Measurements from ENCODE around the gene ZSCAN9. TPM values are rescaled to one million over a fixed set of nuclear protein-coding genes. Genes with fewer than 3 reads are reported as not detected.
A peak's percentile ranks its signal among the peaks of the same experiment; 100 is the strongest.

Gene ZSCAN9
- total and polyA plus RNA-seq, 2 of the 13 experiments (the other 11 are each of a cell fraction or from before 2014, with no cell fraction given): 14.6 to 17.8 TPM

- no peak for TF ChIP-seq MNT (IDR thresholded peaks at IDR 0.05)
- TF ChIP-seq SMYD3 (CRISPR knock-in tag; IDR thresholded peaks at IDR 0.05): peak; percentile 64; the same call in 1 of the 2 replicates
- TF ChIP-seq MYPOP (CRISPR knock-in tag; IDR thresholded peaks at IDR 0.05): peak; percentile 86; the same call in 1 of the 2 replicates
- no peak for TF ChIP-seq MTF1 (CRISPR knock-in tag; IDR thresholded peaks at IDR 0.05)
- peak; percentile 93; the same call in 1 of the 2 replicates for TF ChIP-seq HDAC1 (CRISPR knock-in tag; IDR thresholded peaks at IDR 0.05)
- peak; percentile 53; the same call in 1 of the 2 replicates for TF ChIP-seq CCDC6 (CRISPR knock-in tag; IDR thresholded peaks at IDR 0.05)
- no peak for TF ChIP-seq GTF3A (CRISPR knock-in tag; conservative IDR thresholded peaks at IDR 0.05)
- TF ChIP-seq SP140L (CRISPR knock-in tag; IDR thresholded peaks at IDR 0.05; ENCODE audit: borderline replicate concordance): peak; percentile 76; the same call in 1 of the 2 replicates
- no peak for TF ChIP-seq DZIP1 (CRISPR knock-in tag; IDR thresholded peaks at IDR 0.05)
- TF ChIP-seq KLF16 (CRISPR knock-in tag; IDR thresholded peaks at IDR 0.05): peak in 1 of 2 experiments; percentile 91; a peak in 2 of 4 replicates
- TF ChIP-seq ZFP41 (CRISPR knock-in tag; IDR thresholded peaks at IDR 0.05; ENCODE audit: borderline replicate concordance): no peak; the same call in 1 of the 2 replicates
- no peak for TF ChIP-seq MAFF (IDR thresholded peaks at IDR 0.05; ENCODE audit: low read depth, low read length)
- TF ChIP-seq CBX1 (IDR thresholded peaks at IDR 0.05; ENCODE audit: low read depth): no peak
- peak; percentile 84 for TF ChIP-seq ARID5B (CRISPR knock-in tag; IDR thresholded peaks at IDR 0.05)
- no peak for TF ChIP-seq PCBP1 (IDR thresholded peaks at IDR 0.05; ENCODE audit: borderline replicate concordance, low read depth, low read length)
- TF ChIP-seq ZNF333 (CRISPR knock-in tag; IDR thresholded peaks at IDR 0.05; ENCODE audit: borderline replicate concordance): no peak
- peak; percentile 92; the same call in 1 of the 2 replicates for TF ChIP-seq IKZF5 (CRISPR knock-in tag; IDR thresholded peaks at IDR 0.05)
Measured at GRCh38 chr6:28252009-28252975, 27.2 kb downstream of the ZSCAN9 start, which contains the start of gene ZKSCAN4 (continued).
